ENCODE data around the gene ENDOV.

The ENDOV gene

DNA sequence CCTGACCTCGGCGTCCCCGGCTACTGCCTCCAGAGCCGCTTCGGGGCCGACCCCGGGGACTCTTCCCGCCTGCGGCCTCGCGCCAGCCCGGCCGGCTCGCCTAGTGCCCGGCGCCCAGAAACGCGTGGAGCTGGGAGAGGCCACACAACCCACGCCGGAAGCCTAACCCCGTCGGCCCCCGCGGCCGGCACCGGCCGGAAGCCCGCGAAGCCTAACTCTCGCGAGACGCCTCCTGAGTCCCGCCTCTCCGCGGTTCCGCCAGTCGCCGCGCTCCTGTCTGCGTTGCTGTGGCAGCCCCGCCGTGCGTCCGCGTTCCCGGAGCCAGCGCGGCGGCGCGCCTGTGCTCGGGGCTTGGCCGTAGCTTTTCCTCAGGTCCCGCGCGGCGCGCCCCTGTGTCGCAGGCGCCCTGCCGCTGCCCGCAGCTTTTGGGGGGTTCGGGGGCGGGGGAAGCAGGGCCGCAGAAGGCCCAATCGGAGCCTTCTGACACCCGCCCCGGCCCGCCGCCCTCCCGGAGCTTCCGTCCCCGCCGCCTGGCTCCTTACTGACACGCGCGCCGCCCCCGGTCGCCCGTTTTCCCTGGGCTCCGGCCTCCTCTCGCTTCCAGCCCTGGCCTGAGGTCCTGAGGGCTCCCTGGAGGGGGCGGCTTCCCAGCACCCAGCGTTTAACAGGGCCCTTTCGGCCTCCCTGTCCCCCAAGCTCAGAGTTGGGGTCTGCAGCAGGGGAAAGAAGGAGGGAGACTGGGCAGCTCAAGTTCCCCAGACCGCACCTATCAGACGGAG lies 39.8 kb downstream of the ENDOV start:
- TF ChIP-seq, protein P1, sequence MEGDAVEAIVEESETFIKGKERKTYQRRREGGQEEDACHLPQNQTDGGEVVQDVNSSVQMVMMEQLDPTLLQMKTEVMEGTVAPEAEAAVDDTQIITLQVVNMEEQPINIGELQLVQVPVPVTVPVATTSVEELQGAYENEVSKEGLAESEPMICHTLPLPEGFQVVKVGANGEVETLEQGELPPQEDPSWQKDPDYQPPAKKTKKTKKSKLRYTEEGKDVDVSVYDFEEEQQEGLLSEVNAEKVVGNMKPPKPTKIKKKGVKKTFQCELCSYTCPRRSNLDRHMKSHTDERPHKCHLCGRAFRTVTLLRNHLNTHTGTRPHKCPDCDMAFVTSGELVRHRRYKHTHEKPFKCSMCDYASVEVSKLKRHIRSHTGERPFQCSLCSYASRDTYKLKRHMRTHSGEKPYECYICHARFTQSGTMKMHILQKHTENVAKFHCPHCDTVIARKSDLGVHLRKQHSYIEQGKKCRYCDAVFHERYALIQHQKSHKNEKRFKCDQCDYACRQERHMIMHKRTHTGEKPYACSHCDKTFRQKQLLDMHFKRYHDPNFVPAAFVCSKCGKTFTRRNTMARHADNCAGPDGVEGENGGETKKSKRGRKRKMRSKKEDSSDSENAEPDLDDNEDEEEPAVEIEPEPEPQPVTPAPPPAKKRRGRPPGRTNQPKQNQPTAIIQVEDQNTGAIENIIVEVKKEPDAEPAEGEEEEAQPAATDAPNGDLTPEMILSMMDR (IDR thresholded peaks at IDR 0.05; ENCODE audit: low read depth, low read length, missing control alignments) = no peak
- H3K4me3 ChIP-seq (ENCODE audit: low read depth, low read length) = peak overlapping the region; percentile 71
- peak; percentile 91 for DNase-seq (ENCODE audit: low read depth)
- in situ Hi-C loops (cut with HindIII; ENCODE audit: low sequenced_read_pairs) = no loop called here

DNA sequence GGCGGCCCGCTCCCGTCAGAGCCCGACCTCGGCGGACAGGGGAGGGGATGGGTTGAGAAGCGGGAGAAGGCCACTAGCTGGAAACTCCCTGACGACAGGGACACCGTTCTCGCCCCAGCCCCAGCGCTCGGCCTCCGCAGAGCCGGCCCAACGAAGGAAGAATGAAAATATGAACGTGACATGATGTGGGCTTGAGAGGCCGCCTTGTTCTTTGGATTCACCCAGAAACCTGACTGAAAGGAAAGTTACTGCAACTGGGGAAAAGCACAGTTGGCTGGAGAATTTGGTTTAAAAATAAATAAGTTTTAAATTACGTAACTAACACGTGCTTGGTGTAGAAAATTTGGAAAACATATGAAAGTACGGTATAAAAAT lies 40.4 kb downstream of the ENDOV start:
- DNase-seq (ENCODE audit: low read depth) = no peak
- H3K4me3 ChIP-seq (ENCODE audit: low read depth, low read length) = peak overlapping the region; percentile 71
- in situ Hi-C loops (cut with HindIII; ENCODE audit: low sequenced_read_pairs) = no loop called here
- TF ChIP-seq, protein P1 (IDR thresholded peaks at IDR 0.05; ENCODE audit: low read depth, low read length, missing control alignments) = no peak

DNA sequence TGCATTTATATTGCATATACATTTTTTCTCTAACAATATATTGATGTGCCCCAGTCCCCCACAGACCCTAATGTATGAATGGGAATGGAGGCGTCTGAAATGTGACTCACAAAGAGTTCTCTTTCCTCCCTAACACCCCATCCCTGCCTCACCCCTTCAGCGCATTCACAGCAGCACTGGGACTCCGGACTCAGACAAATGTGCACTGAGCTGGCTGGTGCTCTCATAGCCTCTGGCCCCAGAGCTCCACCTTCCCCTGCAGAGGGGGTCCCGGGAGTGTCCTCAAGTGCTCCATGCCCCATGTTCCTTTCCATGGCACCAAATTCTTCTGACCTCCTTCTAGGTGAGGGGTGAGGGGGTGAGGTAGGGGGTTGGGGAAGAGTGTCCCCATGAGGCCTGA lies 40.8 kb downstream of the ENDOV start:
- TF ChIP-seq, protein P1 (IDR thresholded peaks at IDR 0.05; ENCODE audit: low read depth, low read length, missing control alignments) = no peak
- H3K4me3 ChIP-seq (ENCODE audit: low read depth, low read length) = no peak overlapping the region

DNA sequence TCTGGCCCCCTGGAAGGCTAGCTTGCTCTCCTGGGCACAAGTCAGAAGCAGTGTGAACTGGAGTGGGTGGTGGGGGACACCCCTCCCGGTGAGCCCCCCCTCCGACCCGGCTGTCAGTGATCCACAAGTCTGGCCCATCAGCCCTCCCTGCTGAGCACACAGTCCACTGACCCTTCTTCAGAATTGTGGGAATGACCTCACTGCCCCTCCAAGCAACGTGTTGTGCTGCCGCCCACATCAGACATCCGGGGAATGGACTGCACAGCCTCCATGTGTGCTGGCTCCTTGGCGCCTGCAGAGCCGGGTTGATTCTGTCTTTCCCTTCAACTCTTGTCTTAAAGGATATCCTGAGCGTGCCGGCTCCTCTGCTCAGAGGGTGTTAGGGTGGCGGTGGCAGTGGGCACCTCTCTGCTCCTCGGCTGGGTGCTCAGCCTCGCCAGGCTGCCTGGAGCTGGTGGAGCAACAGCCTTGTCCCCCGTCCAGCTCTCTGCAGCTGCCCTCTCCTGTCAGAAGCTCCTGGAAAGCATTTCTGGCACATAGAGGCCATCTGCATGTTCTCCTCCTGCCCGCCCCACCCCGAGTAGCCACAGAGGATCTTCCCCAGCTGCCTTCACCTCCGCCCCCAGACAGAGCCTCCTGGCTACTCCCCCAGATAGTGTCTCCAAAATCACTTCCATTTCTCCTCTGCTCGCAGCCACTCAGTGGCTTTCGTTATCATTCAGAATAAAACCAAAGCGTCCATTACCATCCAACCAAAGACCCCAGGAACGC lies 41.7 kb downstream of the ENDOV start:
- DNase-seq (ENCODE audit: low read depth) = no peak

More for the DNA sequence above, 40.8 kb downstream of the ENDOV start:
- in situ Hi-C loops (cut with HindIII; ENCODE audit: low sequenced_read_pairs) = no loop called here
- no peak for DNase-seq (ENCODE audit: low read depth)

DNA sequence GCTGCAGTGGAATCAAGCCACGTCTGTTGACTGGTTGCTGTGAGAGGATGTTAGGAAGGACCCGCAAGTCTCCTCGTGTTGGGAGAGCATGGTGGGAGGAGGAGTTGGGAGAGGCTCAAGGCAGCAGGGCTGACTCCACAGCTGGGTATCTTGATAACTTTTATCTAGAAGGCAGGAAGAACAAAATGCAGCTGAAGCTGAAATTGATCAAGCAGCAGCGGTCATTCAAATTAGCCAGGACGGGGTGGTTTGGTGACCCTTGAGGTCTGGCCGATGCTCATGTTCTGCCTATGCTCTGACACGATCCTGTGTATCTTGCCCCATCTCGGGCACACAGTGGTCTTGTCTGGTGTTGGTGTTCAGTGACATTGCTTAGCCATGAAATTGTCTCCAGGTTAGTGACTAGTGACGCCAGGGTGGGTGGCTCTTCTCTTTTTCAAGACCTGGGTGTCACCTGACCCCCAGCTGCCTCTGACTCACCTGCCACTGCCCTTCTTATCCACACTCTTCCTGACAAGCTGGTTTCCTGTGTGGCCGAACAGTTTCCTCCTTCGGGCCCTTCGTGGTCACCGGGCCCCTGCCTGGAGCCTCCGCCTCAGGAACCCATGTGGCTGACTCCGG lies 42.4 kb downstream of the ENDOV start:
- in situ Hi-C loops (cut with HindIII; ENCODE audit: low sequenced_read_pairs) = no loop called here
- DNase-seq (ENCODE audit: low read depth) = no peak
- TF ChIP-seq, protein P1 (IDR thresholded peaks at IDR 0.05; ENCODE audit: low read depth, low read length, missing control alignments) = no peak
- H3K4me3 ChIP-seq (ENCODE audit: low read depth, low read length) = no peak overlapping the region

More for the DNA sequence above, 41.7 kb downstream of the ENDOV start:
- in situ Hi-C loops (cut with HindIII; ENCODE audit: low sequenced_read_pairs) = no loop called here
- H3K4me3 ChIP-seq (ENCODE audit: low read depth, low read length) = no peak overlapping the region
- TF ChIP-seq, protein P1 (IDR thresholded peaks at IDR 0.05; ENCODE audit: low read depth, low read length, missing control alignments) = no peak

DNA sequence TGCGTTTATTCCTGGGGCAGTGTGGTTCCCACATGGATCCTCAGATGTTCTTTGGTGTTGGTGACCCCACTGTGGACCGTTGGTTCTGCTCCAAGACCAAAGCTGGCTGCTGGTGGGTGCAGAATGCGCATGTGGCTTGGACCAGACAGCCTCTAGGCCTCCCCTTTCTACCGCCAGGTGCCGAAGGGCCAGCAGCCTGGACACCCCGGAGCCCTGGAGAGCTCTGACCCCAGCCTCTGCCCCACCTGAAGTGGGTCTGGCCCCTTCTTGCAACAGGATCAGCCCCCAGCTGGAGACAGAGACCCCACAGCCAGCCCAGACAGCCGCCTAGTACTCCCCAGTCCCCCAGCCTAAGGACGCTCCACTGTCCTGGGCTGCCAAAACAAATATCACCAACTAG lies 43.0 kb downstream of the ENDOV start:
- H3K4me3 ChIP-seq (ENCODE audit: low read depth, low read length) = no peak overlapping the region
- no peak for DNase-seq (ENCODE audit: low read depth)
- in situ Hi-C loops (cut with HindIII; ENCODE audit: low sequenced_read_pairs) = no loop called here
- TF ChIP-seq, protein P1 (IDR thresholded peaks at IDR 0.05; ENCODE audit: low read depth, low read length, missing control alignments) = no peak
